IPS DF 6.9 (cell line): ENCODE results near the gene HSF5.

ENCODE experiments used
- DNase-seq: peaks from one replicate; pipeline ENCODE4 v3.0.0-alpha.2; 2013; ENCODE audit warnings: low read depth, low spot score
- H3K27ac ChIP-seq: one replicate; pipeline ENCODE4 v1.5.1; 2013; ENCODE audit warnings: low read length, control low read depth
- H3K27me3 ChIP-seq: 2 replicates; pipeline ENCODE4 v1.6.1; 2013; ENCODE audit warnings: mild to moderate bottlenecking, low read length; ENCODE audit not compliant: control insufficient read depth, insufficient read depth
- H3K36me3 ChIP-seq: 2 replicates; pipeline ENCODE4 v1.6.1; 2013; ENCODE audit warnings: low read length; ENCODE audit not compliant: control insufficient read depth, insufficient read depth
- H3K4me1 ChIP-seq: 2 replicates; pipeline ENCODE4 v1.6.1; 2013; ENCODE audit warnings: low read length; ENCODE audit not compliant: control insufficient read depth, insufficient read depth
- H3K4me3 ChIP-seq: 2 replicates; pipeline ENCODE4 v1.5.1; 2013; ENCODE audit warnings: mild to moderate bottlenecking, low read length
- H3K9me3 ChIP-seq: 2 replicates; pipeline ENCODE4 v1.6.1; 2013; ENCODE audit warnings: low read length, inconsistent platforms; ENCODE audit not compliant: control insufficient read depth, insufficient read depth
- WGBS: extraction: QIAGEN DNeasy Blood & Tissue Kit; methylation state at CpG from one replicate; pipeline ENCODE4 v1.1.7; 2013; ENCODE audit warnings: mixed read lengths, missing lambda C conversion rate; ENCODE audit not compliant: insufficient read length, insufficient coverage; 5-methylcytosine and 5-hydroxymethylcytosine counted together

Gene HSF5

GRCh38 chr17:58413684-58414083 is 74.5 kb downstream of the HSF5 start:
- Histone ChIP-seq H3K36me3 (no peaks in the 10 kb centered on the region), H3K27me3 (no peaks in the 10 kb centered on the region), H3K27ac (no peak overlapping the region), H3K4me3 (no peak overlapping the region), H3K9me3 (no peaks in the 10 kb centered on the region), H3K4me1 (no peaks in the 10 kb centered on the region)
- WGBS: no CpG with 5 or more reads among the region's 2 CpGs
- no peak for DNase-seq

- WGBS: no CpG with 5 or more reads among the region's 3 CpGs
- Histone ChIP-seq H3K27me3 (no peaks in the 10 kb centered on the region), H3K4me3 (no peak overlapping the region), H3K9me3 (no peaks in the 10 kb centered on the region), H3K27ac (no peak overlapping the region), H3K36me3 (no peaks in the 10 kb centered on the region), H3K4me1 (no peaks in the 10 kb centered on the region)
- DNase-seq: no peak
These were observed 75.1 kb downstream of the HSF5 start for GRCh38 chr17:58412961-58413586.

GRCh38 chr17:58412064-58412703 is 76.0 kb downstream of the HSF5 start:
- Histone ChIP-seq H3K36me3 (no peaks in the 10 kb centered on the region), H3K4me3 (no peak overlapping the region), H3K9me3 (no peaks in the 10 kb centered on the region), H3K27me3 (no peaks in the 10 kb centered on the region), H3K27ac (no peak overlapping the region), H3K4me1 (no peaks in the 10 kb centered on the region)
- no peak for DNase-seq
- no CpG with 5 or more reads among the region's 1 CpG for WGBS

GRCh38 chr17:58411408-58411894 is 76.8 kb downstream of the HSF5 start:
- Histone ChIP-seq H3K27me3 (no peaks in the 10 kb centered on the region), H3K4me1 (no peaks in the 10 kb centered on the region), H3K27ac (no peak overlapping the region), H3K9me3 (no peaks in the 10 kb centered on the region), H3K4me3 (no peak overlapping the region), H3K36me3 (no peaks in the 10 kb centered on the region)
- no CpG with 5 or more reads among the region's 1 CpG for WGBS
- DNase-seq: no peak

- DNase-seq: no peak
- H3K4me1 ChIP-seq: no peaks in the 10 kb centered on the region
- H3K27ac ChIP-seq: no peak overlapping the region
- H3K36me3 ChIP-seq: no peaks in the 10 kb centered on the region
- H3K9me3 ChIP-seq: no peaks in the 10 kb centered on the region
- no peaks in the 10 kb centered on the region; the same call in 1 of the 2 replicates for H3K27me3 ChIP-seq
- H3K4me3 ChIP-seq: no peak overlapping the region
These were observed 77.3 kb downstream of the HSF5 start for GRCh38 chr17:58410714-58411407.

- no peaks in the 10 kb centered on the region; the same call in 1 of the 2 replicates for H3K27me3 ChIP-seq
These were observed 78.8 kb downstream of the HSF5 start for GRCh38 chr17:58409432-58409831.

GRCh38 chr17:58403311-58403710 is 84.9 kb downstream of the HSF5 start:
- H3K27ac ChIP-seq: no peak overlapping the region
- H3K4me1 ChIP-seq: no peaks in the 10 kb centered on the region; the same call in 1 of the 2 replicates
- peaks cover 20% of the 10 kb centered on the region; the same call in 1 of the 2 replicates for H3K27me3 ChIP-seq
- H3K4me3 ChIP-seq: no peak overlapping the region
- no peak for DNase-seq
- no peaks in the 10 kb centered on the region for H3K36me3 ChIP-seq
- no CpG with 5 or more reads among the region's 6 CpGs for WGBS
- no peaks in the 10 kb centered on the region for H3K9me3 ChIP-seq

More at GRCh38 chr17:58409432-58409831, 78.8 kb downstream of the HSF5 start:
- Histone ChIP-seq H3K27ac (no peak overlapping the region), H3K9me3 (no peaks in the 10 kb centered on the region), H3K4me3 (no peak overlapping the region), H3K4me1 (no peaks in the 10 kb centered on the region), H3K36me3 (no peaks in the 10 kb centered on the region)
- no CpG with 5 or more reads among the region's 5 CpGs for WGBS
- no peak for DNase-seq

- Histone ChIP-seq H3K4me3 (no peak overlapping the region), H3K27ac (no peak overlapping the region), H3K9me3 (no peaks in the 10 kb centered on the region), H3K36me3 (no peaks in the 10 kb centered on the region), H3K4me1 (no peaks in the 10 kb centered on the region; the same call in 1 of the 2 replicates), H3K27me3 (peaks cover 20% of the 10 kb centered on the region; the same call in 1 of the 2 replicates)
- no peak for DNase-seq
- 100% methylated on average over 1 of the region's 1 CpG for WGBS
These were observed 85.5 kb downstream of the HSF5 start for GRCh38 chr17:58402679-58403078.

- Histone ChIP-seq H3K4me3 (no peak overlapping the region), H3K4me1 (no peaks in the 10 kb centered on the region; the same call in 1 of the 2 replicates), H3K27me3 (peaks cover 20% of the 10 kb centered on the region; the same call in 1 of the 2 replicates), H3K36me3 (no peaks in the 10 kb centered on the region), H3K27ac (no peak overlapping the region), H3K9me3 (no peaks in the 10 kb centered on the region)
- no peak for DNase-seq
These were observed 86.2 kb downstream of the HSF5 start for GRCh38 chr17:58402047-58402446.

GRCh38 chr17:58401287-58401686 is 86.9 kb downstream of the HSF5 start:
- H3K4me1 ChIP-seq: no peaks in the 10 kb centered on the region; the same call in 1 of the 2 replicates
- no peak for DNase-seq
- no CpG with 5 or more reads among the region's 2 CpGs for WGBS
- H3K4me3 ChIP-seq: no peak overlapping the region
- H3K9me3 ChIP-seq: no peaks in the 10 kb centered on the region
- H3K36me3 ChIP-seq: no peaks in the 10 kb centered on the region
- peaks cover 20% of the 10 kb centered on the region; the same call in 1 of the 2 replicates for H3K27me3 ChIP-seq
- no peak overlapping the region for H3K27ac ChIP-seq
